Fibroblast of the aortic adventitia (primary cell): ENCODE data around the gene MYO5A. TPM values are rescaled to one million over a fixed set of nuclear protein-coding genes. Genes with fewer than 3 reads are reported as not detected.
A peak's percentile ranks its signal among the peaks of the same experiment; 100 is the strongest.

Source experiments
- DNase-seq: peaks from one replicate; pipeline ENCODE4 v3.0.0-alpha.2; 2010; ENCODE audit warnings: low read depth
- H3K4me3 ChIP-seq: 2 replicates; pipeline ENCODE4 v1.5.1; 2011; ENCODE audit warnings: low read depth, mild to moderate bottlenecking, control low read depth, low read length, moderate library complexity
- total RNA-seq: library from RNA; depleted of rRNA; stranded (reverse); fragments of >200 nt; gene quantifications from 2 replicates; pipeline ENCODE4 v1.2.3, GENCODE V29; 2012; ENCODE audit warnings: low replicate concordance
- TF ChIP-seq, protein P1 (sequence below): IDR thresholded peaks from 2 replicates; pipeline ENCODE4 v1.5.1; 2011; ENCODE audit warnings: mild to moderate bottlenecking, low read length, control low read depth, inconsistent platforms; ENCODE audit not compliant: insufficient read depth

MYO5A gene
- total RNA-seq, 1 donor: 80.3 TPM

DNA sequence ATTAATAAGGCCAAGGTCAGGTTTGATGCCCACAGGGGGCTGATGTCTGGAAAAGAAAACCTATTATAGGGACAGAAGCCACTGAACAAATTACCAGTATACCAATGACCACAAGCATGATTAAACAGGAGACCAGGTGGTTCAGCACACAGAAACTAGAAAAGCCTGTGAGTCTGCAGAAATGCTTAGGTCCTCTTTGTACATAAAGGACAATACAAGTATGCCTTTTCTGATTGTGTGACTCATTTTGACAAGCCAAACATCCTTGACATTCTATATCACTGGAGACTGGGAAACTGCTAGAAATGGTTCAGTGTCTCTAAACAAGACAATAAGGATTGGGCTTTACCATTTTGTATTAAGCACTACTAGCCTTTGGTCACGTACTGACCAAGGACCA lies 119.9 kb downstream of the MYO5A start:
- TF ChIP-seq, protein P1, sequence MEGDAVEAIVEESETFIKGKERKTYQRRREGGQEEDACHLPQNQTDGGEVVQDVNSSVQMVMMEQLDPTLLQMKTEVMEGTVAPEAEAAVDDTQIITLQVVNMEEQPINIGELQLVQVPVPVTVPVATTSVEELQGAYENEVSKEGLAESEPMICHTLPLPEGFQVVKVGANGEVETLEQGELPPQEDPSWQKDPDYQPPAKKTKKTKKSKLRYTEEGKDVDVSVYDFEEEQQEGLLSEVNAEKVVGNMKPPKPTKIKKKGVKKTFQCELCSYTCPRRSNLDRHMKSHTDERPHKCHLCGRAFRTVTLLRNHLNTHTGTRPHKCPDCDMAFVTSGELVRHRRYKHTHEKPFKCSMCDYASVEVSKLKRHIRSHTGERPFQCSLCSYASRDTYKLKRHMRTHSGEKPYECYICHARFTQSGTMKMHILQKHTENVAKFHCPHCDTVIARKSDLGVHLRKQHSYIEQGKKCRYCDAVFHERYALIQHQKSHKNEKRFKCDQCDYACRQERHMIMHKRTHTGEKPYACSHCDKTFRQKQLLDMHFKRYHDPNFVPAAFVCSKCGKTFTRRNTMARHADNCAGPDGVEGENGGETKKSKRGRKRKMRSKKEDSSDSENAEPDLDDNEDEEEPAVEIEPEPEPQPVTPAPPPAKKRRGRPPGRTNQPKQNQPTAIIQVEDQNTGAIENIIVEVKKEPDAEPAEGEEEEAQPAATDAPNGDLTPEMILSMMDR: no peak
- no peak for DNase-seq
- H3K4me3 ChIP-seq: no peak overlapping the region

DNA sequence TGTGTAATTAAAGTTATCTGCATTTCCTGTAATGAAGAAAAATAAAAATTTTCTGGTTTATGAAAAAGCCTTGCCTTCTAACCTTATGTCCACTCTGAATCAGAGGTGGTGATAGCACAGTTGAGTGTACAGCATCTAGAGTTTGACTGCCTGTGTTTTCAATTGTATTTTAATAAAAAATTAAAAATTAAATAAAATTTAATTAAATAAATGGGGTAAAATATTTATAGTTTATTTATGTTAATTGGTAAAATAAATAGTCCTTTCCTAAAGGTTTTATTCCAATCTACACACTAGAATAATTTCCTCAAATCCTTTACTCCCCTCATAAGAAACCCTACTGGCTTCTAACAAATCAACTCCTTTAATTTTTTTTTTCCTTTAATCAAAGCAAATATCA lies 121.3 kb downstream of the MYO5A start:
- TF ChIP-seq, protein P1: no peak
- no peak overlapping the region for H3K4me3 ChIP-seq
- no peak for DNase-seq

DNA sequence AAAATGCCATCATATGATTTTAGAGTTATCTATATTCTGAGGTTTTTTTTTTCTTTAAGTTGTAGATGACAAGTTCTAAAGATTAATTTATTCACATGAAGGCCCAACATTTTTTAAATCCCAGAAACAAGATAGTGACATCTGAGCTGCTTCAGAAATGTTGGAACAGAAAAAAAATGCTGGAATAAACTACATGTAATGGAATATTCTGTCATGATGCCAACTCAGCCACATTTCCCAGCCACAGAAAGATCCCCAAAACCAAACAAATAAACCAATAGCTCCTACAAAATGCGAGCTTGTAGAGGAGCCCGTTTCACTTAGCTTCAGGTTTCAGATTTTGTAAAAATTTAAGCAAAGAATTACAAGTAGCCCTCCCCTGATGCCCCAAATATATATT lies 122.1 kb downstream of the MYO5A start:
- peak; percentile 26 for DNase-seq
- TF ChIP-seq, protein P1: no peak
- no peak overlapping the region for H3K4me3 ChIP-seq

DNA sequence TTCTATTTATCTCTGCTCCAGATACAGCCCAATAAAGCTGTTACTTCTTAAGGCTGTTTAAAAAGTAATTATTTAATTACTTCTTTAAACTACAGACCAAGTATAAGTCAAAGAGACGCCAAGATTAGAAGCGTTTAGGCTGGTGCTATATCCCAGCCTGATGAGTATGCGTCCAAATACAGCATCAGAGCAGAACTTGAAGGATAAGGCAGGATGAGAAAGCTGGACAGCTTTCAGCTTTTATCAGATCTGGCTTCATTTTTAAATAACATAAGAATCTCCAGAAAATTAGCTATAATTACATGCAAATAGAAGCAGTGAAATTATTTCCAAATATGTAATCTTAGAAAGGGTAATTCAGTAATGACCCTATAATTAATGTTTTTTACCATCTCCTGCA lies 122.8 kb downstream of the MYO5A start:
- DNase-seq: no peak
- no peak overlapping the region for H3K4me3 ChIP-seq
- TF ChIP-seq, protein P1: no peak

DNA sequence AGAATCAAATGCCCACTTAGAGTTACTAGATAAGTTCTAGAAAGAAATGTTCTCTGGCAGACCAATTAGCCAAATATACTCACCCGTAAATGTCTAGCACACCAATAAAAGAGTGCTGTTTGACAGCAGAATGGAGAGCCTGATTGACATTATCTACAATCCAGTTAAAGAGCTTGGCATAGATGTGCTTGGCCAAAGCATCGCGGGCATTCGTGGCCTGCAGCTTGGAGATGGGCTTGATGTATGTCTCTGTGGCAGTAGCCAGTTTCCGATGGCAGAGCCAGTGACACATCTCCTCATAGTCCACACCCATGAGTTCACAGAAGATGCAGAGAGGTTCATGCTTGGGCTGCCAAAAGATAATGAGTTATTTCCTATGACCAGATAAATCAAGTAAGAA lies 131.6 kb downstream of the MYO5A start:
- no peak overlapping the region for H3K4me3 ChIP-seq
- TF ChIP-seq, protein P1: no peak
- DNase-seq: no peak

DNA sequence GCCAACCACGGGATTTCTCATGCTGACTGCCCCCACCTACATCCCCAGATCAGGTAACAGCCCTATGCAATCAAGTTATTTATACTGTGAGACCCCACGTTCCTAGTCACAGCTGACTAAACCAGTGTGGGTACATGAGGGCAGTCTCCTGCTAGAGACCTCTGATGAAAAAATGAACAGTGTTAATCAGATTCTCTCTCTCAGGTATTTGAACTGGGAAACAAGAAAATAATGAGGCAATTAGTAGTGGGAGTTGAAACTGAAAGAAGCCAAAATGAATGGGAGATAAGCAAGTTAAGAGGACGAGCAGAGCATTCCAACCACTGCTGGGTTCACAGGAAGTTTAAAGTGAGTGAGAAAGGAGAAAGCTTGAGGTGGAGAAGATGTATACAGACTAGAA lies 134.6 kb downstream of the MYO5A start:
- DNase-seq: no peak
- TF ChIP-seq, protein P1: no peak
- H3K4me3 ChIP-seq: no peak overlapping the region

DNA sequence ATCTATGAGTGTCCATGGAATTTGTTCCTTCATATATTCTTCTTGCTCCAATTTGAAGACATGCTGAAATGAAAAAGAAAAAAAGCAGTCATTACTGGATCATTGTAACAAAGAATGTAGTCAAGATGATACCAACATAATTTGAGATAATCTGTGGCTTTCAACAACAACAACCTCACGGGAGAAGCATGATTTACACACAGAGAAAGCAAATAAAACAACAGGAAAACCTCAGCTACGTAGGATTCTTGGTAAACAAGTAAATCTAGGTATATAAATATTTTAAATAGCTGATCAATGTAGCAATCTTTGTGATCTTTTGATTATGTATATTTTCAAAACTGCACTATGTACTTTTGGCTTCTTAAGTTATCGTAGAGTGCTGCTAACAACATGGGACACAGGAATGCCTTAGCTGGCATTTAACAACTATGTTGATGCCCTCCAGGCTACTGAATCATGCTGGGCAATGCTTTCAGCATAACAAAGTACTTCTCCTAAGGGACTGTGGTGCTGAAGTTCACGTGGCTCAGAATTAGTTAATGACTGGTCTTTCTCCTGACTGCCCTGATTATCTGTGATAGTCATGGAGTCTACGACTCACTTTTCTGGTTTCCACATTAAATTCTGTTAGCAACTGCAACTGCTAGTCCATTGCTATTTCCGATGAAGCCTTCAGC lies 136.5 kb downstream of the MYO5A start:
- no peak overlapping the region for H3K4me3 ChIP-seq
- TF ChIP-seq, protein P1: no peak
- DNase-seq: peak; percentile 22
